ENCODE results near the gene DKK2.

- TF ChIP-seq CTCF (IDR thresholded peaks at IDR 0.05) (no peak), ZNF281 (CRISPR knock-in tag; IDR thresholded peaks at IDR 0.05) (no peak), USF2 (CRISPR knock-in tag; IDR thresholded peaks at IDR 0.05) (no peak)
Observed at GRCh38 chr4:107036584-107037198, 578 bp upstream of the DKK2 start.

All from WTC11 (cell line).